Skin epidermis (tissue), 12 donors: ENCODE data around the gene TUT7.
"Not testable (repeated sequence)": the region's sequence is repeated elsewhere in the genome, so short reads cannot be mapped to it uniquely, and the experiment has no call there.

Source experiments
- H3K27ac ChIP-seq, 21 experiments: fragments of 200-600 bp; sonication (generic) in 11 of 21; one replicate each; pipeline ENCODE4 v1.5.0; 2020; ENCODE audit warnings: mild to moderate bottlenecking in 3 of 21, inconsistent platforms in 2 of 21, moderate library complexity in 2 of 21
- H3K4me3 ChIP-seq, 7 experiments: fragments of 200-600 bp; sonication (generic) in 2 of 7; one replicate each; pipeline ENCODE4 v1.5.0; 2020; ENCODE audit warnings: inconsistent platforms in 2 of 7, mild to moderate bottlenecking in 2 of 7, moderate library complexity in 1 of 7

TUT7 gene

DNA sequence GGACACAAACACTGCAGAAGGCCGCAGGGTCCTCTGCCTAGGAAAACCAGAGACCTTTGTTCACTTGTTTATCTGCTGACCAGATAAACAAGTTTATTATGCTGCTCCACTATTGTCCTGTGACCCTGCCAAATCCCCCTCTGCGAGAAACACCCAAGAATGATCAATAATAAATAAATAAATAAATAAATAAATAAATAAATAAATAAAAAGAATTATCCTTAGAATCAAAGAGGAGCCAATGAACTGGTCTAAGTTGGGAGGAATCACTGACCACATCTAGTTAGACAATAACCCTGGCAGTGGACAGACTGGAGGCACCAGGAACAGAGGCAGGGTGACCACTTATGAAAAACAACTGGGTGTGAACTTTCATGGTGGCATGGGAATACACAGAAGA, 41.3 kb downstream of the TUT7 start:
- H3K27ac ChIP-seq, H3K4me3 ChIP-seq: not testable (repeated sequence)

DNA sequence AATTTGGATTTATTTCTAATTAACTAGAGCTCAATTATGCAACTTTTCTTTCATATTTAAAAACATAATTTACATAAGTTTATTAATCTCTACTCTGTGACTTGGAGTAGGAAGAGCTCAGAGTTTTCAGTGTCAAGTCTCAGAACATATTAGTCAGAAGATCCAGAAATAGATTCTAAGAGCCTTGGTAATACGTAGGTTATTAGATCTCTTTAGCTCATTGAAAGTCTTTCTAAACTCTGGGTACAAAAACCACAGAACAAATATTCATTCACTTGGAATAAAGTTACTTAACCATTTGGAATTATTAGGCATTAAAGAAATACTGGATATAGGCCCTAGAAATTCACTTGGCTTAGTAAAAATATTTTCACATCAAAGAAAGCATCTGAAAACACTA, 45.5 kb downstream of the TUT7 start:
- H3K4me3 ChIP-seq = no peak overlapping the region
- H3K27ac ChIP-seq = no peak overlapping the region

- Histone ChIP-seq H3K27ac (peak overlapping the region in 2 of 21 experiments; percentile 1 to 17), H3K4me3 (no peak overlapping the region)
Observed at GRCh38 chr9:86304236-86304730, 49.9 kb downstream of the TUT7 start.

- Histone ChIP-seq H3K4me3 (no peak overlapping the region), H3K27ac (peak overlapping the region in 1 of 21 experiments; percentile 13)
Observed at GRCh38 chr9:86303316-86303975, 50.8 kb downstream of the TUT7 start.

DNA sequence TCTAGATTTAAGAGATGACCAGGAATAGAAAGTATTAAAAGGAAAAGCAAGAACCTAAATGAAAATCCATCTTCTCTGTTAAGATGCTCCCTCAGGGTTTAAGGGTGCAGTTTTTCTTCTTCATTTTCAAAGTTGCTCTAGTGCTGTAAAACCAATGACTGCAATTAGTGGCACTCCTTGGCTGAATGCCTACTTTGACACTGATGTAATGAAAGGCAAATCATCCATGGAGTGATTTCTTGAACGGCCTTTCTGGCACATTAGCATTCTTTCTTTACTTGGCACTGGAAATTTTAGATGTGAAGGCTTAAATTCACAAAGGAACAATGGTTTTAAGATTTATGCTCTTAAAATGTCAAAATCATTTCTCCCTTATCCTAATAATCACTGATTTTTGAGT, 52.5 kb downstream of the TUT7 start:
- H3K27ac ChIP-seq = no peak overlapping the region
- no peak overlapping the region for H3K4me3 ChIP-seq

DNA sequence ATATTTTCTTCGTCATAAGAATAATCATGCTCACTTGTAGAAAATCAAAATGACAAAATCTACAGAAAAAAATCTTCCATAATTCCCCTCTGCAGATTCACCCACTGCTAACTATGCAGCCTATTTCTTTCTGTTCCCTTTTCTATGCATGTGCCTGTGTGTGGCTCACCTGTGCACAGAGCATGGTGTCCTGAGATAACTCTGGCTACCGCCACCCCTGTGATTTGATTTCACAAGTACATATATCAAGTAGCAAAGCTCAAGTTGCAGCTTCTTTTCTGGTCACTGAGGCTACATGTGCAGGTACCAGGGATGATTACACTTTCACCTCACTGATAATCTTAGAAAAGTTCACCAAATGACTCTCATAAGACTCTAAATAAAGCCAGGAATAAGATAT, 53.5 kb downstream of the TUT7 start:
- Histone ChIP-seq H3K27ac (no peak overlapping the region), H3K4me3 (no peak overlapping the region)

DNA sequence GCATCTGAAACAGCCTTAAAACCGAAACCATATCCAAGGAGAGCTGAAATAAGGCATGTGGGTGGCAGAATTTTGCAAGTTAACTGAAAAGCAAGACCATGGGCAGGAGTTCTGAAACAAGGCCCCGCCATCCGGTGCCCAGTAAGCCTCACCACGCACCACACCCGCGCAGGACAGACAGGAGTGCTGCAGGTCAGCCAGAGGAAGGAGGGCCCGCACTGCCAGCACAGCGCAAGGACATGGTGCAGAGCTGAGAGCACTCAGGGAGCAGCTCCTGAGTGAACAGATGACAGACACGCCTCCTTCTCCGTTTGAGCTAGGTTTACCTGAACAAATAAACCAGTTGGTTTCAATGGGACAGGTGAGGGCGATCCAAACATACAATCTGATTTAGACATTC, 55.3 kb downstream of the TUT7 start:
- no peak overlapping the region for H3K4me3 ChIP-seq

GRCh38 chr9:86290341-86290740, 63.9 kb downstream of the TUT7 start:
- H3K27ac ChIP-seq, H3K4me3 ChIP-seq: not testable (repeated sequence)

More for the DNA sequence above, 55.3 kb downstream of the TUT7 start:
- H3K27ac ChIP-seq = no peak overlapping the region

GRCh38 chr9:86288499-86289198, 65.6 kb downstream of the TUT7 start:
- H3K27ac ChIP-seq = no peak overlapping the region
- no peak overlapping the region for H3K4me3 ChIP-seq

DNA sequence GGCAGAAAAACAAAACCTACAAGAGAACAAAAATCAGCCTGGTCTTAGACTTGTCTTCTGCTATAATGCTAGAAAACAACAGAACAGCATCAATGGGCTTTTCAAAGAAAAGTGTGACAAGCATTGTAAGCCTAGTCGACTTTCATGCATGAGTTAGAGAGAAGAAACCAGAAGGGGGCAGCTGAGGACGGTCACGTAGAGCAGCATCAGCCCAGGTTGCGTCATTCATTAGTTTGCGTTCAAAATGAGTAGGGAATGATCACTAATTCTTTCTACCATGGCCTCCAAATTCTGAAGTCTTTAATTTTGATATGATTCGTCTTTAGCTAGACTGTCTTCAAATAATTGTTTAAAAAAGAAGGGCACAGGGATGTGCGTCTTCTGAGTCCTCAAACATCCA, 67.2 kb downstream of the TUT7 start:
- Histone ChIP-seq H3K27ac (no peak overlapping the region), H3K4me3 (no peak overlapping the region)

DNA sequence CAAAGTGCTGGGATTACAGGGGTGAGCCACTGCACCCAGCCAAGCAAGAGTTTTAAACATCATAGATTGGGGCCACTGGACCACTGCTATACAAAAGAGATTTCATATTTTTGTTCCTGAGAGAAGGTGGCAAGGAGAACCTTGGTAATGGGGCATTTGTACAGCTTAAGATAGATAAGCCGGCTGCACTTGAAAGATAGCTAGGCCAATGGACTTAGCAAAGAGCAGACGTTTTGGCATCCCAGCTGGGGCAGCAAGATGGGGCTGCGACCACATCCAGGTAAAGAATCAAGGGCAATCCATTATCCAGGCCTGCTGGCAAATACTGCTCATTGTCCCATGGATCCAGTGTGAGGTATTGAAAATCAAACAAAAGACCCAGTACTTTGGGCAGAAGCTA, 67.9 kb downstream of the TUT7 start:
- no peak overlapping the region for H3K4me3 ChIP-seq
- no peak overlapping the region for H3K27ac ChIP-seq

- H3K4me3 ChIP-seq = no peak overlapping the region
- H3K27ac ChIP-seq = no peak overlapping the region
Observed at GRCh38 chr9:86285261-86285660, 68.9 kb downstream of the TUT7 start.

DNA sequence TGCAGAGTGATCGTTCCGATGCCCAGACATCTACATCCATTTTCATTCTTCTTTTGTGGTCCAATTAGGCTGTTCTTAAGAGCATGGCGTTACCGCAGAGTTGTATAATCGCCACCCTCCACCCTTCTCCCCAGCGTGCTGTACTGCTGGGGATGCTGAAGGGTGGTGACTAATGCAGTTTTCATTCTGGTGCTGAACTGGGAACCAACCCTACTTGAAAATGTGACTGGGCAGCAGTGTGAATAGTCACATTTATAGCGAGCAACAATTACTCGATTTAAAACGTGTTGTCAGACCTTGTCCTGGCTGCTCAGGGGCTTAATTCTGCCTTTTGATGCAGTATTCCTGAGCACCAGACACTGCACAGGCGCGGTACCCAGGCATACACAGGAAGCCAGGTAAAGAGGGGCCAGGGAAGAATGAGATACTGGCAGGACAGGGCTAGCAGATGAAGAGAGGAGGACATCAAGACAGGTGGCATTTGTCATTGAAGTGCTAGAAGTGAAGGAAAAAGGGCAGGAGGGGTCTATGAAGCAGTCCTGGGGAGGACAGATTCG, 71.2 kb downstream of the TUT7 start:
- Histone ChIP-seq H3K4me3 (peak overlapping the region; percentile 70 to 99 (median 85)), H3K27ac (peak overlapping the region in 20 of 21 experiments; percentile 85 to 99 (median 96))

GRCh38 chr9:86282077-86282978, 71.9 kb downstream of the TUT7 start, which contains the start of gene ISCA1:
TSS of gene ISCA1 (minus strand) at chr9:86282538. CDS start at chr9:86282458, 80 bp downstream.
- peak within 1 kb of the TSS; percentile 85 to 99 (median 96) for H3K27ac ChIP-seq
- peak within 1 kb of the TSS; percentile 70 to 99 (median 85) for H3K4me3 ChIP-seq

- peak overlapping the region; percentile 85 to 99 (median 96) for H3K27ac ChIP-seq
Observed at GRCh38 chr9:86281593-86282076, 72.6 kb downstream of the TUT7 start.

GRCh38 chr9:86280580-86280979, 73.6 kb downstream of the TUT7 start:
- no peak overlapping the region for H3K4me3 ChIP-seq
- no peak overlapping the region for H3K27ac ChIP-seq

More at GRCh38 chr9:86281593-86282076, 72.6 kb downstream of the TUT7 start:
- H3K4me3 ChIP-seq = peak overlapping the region; percentile 70 to 99 (median 85)

DNA sequence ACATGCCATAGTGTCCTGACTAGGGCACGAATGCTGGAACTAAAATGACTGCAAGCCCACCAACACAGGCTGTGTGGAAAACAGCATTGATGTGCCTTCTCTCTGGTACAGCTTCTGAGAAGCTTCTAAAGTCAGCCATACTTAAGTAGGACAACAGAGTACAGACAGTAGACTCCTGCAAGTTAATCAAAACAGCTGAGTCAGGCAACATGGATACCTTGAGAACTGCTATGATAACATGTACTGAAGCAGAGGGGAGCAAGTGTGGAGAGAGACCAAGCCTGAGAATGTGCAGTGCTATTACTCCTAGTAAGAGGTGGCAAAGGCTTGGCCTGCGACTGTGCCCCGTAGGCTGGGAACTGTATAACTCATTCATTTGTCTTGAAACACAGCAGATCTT, 74.4 kb downstream of the TUT7 start:
- Histone ChIP-seq H3K27ac (no peak overlapping the region), H3K4me3 (no peak overlapping the region)

DNA sequence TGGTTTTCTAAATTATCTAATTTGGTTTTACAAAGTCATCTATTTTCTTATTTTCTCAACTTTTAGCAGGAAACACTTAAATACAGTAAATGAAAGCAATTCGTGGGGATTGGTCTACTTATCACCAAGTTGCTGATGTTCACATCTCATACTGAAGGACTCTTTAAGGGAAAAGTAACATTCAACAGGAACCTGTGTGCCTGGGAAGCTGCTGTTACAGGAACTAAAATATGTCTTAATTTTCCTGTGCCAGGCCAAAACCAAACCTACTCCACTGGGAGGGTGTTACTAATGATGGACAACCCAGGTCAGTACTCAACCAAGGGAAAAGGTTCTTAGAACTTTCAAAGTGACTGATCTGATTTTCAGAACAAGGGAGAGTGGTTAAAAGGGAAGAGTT, 77.1 kb downstream of the TUT7 start:
- Histone ChIP-seq H3K4me3 (no peak overlapping the region), H3K27ac (no peak overlapping the region)

GRCh38 chr9:86275962-86276361, 78.2 kb downstream of the TUT7 start:
- no peak overlapping the region for H3K4me3 ChIP-seq
- H3K27ac ChIP-seq = no peak overlapping the region
